Stimulated activated CD8-positive, alpha-beta memory T cell treated with anti-CD3 and anti-CD28 coated beads, Interleukin-7, amount 100 ng/mL, for 48 hours (primary cell): ENCODE results near the gene C4orf54.

Source experiments
- DNase-seq, 2 donors: peaks; one replicate each; pipeline ENCODE4 v3.0.0-alpha.2; 2020; ENCODE audit warnings: low read depth in 1 of 2; ENCODE audit errors: extremely low read depth in 1 of 2

Gene C4orf54

GRCh38 chr4:99657798-99658197, at the start of gene C4orf54:
C4orf54 (minus strand) TSS chr4:99657828; CDS start chr4:99654648, 3,180 bp downstream.
- DNase-seq, result no peak

GRCh38 chr4:99705891-99706290, 48.3 kb upstream of the C4orf54 start:
- no peak for DNase-seq

GRCh38 chr4:99696801-99697200, 39.2 kb upstream of the C4orf54 start:
- DNase-seq, result no peak

- DNase-seq, result no peak
Observed at GRCh38 chr4:99693140-99693539, 35.5 kb upstream of the C4orf54 start.

- no peak for DNase-seq
Observed at GRCh38 chr4:99690990-99691389, 33.4 kb upstream of the C4orf54 start.

GRCh38 chr4:99690472-99690871, 32.8 kb upstream of the C4orf54 start:
- DNase-seq, result no peak

- DNase-seq, result no peak
Observed at GRCh38 chr4:99687120-99687519, 29.5 kb upstream of the C4orf54 start.

- no peak for DNase-seq
Observed at GRCh38 chr4:99685234-99685633, 27.6 kb upstream of the C4orf54 start.

GRCh38 chr4:99683895-99684294, 26.3 kb upstream of the C4orf54 start:
- DNase-seq, result no peak

- DNase-seq, result no peak
Observed at GRCh38 chr4:99679976-99680375, 22.3 kb upstream of the C4orf54 start.

- DNase-seq, result no peak
Observed at GRCh38 chr4:99679204-99679603, 21.6 kb upstream of the C4orf54 start.

- no peak for DNase-seq
Observed at GRCh38 chr4:99677161-99677560, 19.5 kb upstream of the C4orf54 start.

GRCh38 chr4:99670409-99671073, 12.9 kb upstream of the C4orf54 start:
- DNase-seq, result no peak

- no peak for DNase-seq
Observed at GRCh38 chr4:99669084-99669483, 11.5 kb upstream of the C4orf54 start.

GRCh38 chr4:99668472-99668871, 10.8 kb upstream of the C4orf54 start:
- no peak for DNase-seq

GRCh38 chr4:99665983-99666382, 8.4 kb upstream of the C4orf54 start:
- no peak for DNase-seq

GRCh38 chr4:99664716-99665115, 7.1 kb upstream of the C4orf54 start:
- no peak for DNase-seq

GRCh38 chr4:99661907-99662306, 4.3 kb upstream of the C4orf54 start:
- DNase-seq, result no peak

- no peak for DNase-seq
Observed at GRCh38 chr4:99658666-99659065, 1.0 kb upstream of the C4orf54 start.

- DNase-seq, result no peak
Observed at GRCh38 chr4:99655308-99656081, 2.1 kb downstream of the C4orf54 start.

GRCh38 chr4:99654361-99654761, 3.3 kb downstream of the C4orf54 start:
- no peak for DNase-seq

GRCh38 chr4:99653916-99654315, 3.7 kb downstream of the C4orf54 start:
- DNase-seq, result no peak
